Activated CD8-positive, alpha-beta memory T cell treated with anti-CD3 and anti-CD28 coated beads for 4 hours (primary cell): ENCODE measurements around the gene MAGEH1.

Source experiments
- DNase-seq, 2 donors: peaks; one replicate each; pipeline ENCODE4 v3.0.0-alpha.2; 2020; ENCODE audit warnings: low read depth in 2 of 2

The MAGEH1 gene

GRCh38 chrX:55490121-55490520 lies 38.2 kb downstream of the MAGEH1 start:
- no peak for DNase-seq

DNA sequence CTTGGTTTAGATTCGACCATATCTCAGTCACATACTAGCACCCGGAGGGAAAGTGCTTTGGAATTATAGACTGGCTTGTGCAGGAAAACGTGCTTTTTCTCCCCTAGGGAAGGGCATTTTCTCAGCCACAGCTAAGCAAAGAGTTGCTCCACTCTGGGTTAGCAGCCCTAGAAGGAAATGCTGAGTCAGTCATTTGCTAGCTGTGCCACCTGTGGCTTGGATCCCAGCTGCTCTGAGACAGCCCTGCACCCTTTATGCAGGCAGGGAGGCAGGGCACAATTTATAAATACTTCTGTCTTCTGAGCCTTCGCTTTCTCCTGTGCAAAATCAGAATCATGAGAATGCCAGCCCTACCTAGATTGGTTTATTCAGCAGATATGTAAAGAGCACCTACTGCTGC lies 39.0 kb downstream of the MAGEH1 start:
- DNase-seq, result no peak
